Astrocyte (in vitro differentiated cells and primary cell): Measurements from ENCODE around the gene PTPRF. TPM values are rescaled to one million over a fixed set of nuclear protein-coding genes. Genes with fewer than 3 reads are reported as not detected.

Experiments
- DNase-seq: peaks from one replicate; pipeline ENCODE4 v3.0.0-alpha.2; 2010; ENCODE audit warnings: low read depth
- FAIRE-seq: peaks from 2 replicates; lab custom pipeline; 2011; peaks lifted over from hg19 to GRCh38; lab: Jason Lieb, UNC
- H2AFZ ChIP-seq: 2 replicates; pipeline ENCODE4 v1.6.0; 2012; ENCODE audit warnings: low read depth, low read length, inconsistent platforms
- H3K27ac ChIP-seq: 2 replicates; pipeline ENCODE4 v1.5.1; 2011; ENCODE audit warnings: low read depth, low read length, inconsistent platforms
- H3K27me3 ChIP-seq: 2 replicates; pipeline ENCODE4 v1.6.0; 2011; ENCODE audit warnings: low read length, inconsistent platforms; ENCODE audit not compliant: insufficient read depth
- H3K36me3 ChIP-seq: 2 replicates; pipeline ENCODE4 v1.5.1; 2011; ENCODE audit warnings: low read length, inconsistent platforms; ENCODE audit not compliant: insufficient read depth
- H3K4me1 ChIP-seq: 2 replicates; pipeline ENCODE4 v1.5.1; 2011; ENCODE audit warnings: low read length, inconsistent platforms; ENCODE audit not compliant: insufficient read depth
- H3K4me2 ChIP-seq: 2 replicates; pipeline ENCODE4 v1.6.0; 2012; ENCODE audit warnings: low read length, inconsistent platforms
- H3K4me3 ChIP-seq: 2 replicates; pipeline ENCODE4 v1.5.1; 2011; ENCODE audit warnings: low read depth, mild to moderate bottlenecking, low read length, inconsistent platforms; ENCODE audit not compliant: insufficient read depth
- H3K79me2 ChIP-seq: 2 replicates; pipeline ENCODE4 v1.6.0; 2012; ENCODE audit warnings: mild to moderate bottlenecking, low read length, inconsistent platforms; ENCODE audit not compliant: insufficient read depth
- H3K9ac ChIP-seq: 2 replicates; pipeline ENCODE4 v1.6.0; 2012; ENCODE audit warnings: mild to moderate bottlenecking, low read length, inconsistent platforms
- H3K9me3 ChIP-seq: 2 replicates; pipeline ENCODE4 v1.5.1; 2012; ENCODE audit warnings: low read depth, mild to moderate bottlenecking, low read length, inconsistent platforms; ENCODE audit not compliant: insufficient read depth
- H4K20me1 ChIP-seq: 2 replicates; pipeline ENCODE4 v1.6.0; 2012; ENCODE audit warnings: low read length, inconsistent platforms; ENCODE audit not compliant: insufficient read depth
- H3K27ac Mint-ChIP-seq: one replicate; pipeline ENCODE4 v1.8.0; 2021; ENCODE audit warnings: mild to moderate bottlenecking, mixed read lengths; ENCODE audit not compliant: unreplicated experiment
- H3K27me3 Mint-ChIP-seq: one replicate; pipeline ENCODE4 v1.8.0; 2021; ENCODE audit warnings: low read depth, mixed read lengths; ENCODE audit not compliant: unreplicated experiment
- H3K36me3 Mint-ChIP-seq: one replicate; pipeline ENCODE4 v1.8.0; 2021; ENCODE audit warnings: low read depth, mixed read lengths; ENCODE audit not compliant: unreplicated experiment
- H3K4me1 Mint-ChIP-seq: one replicate; pipeline ENCODE4 v1.8.0; 2021; ENCODE audit warnings: low read depth, mixed read lengths; ENCODE audit not compliant: unreplicated experiment
- H3K4me3 Mint-ChIP-seq: one replicate; pipeline ENCODE4 v1.8.0; 2021; ENCODE audit warnings: mild to moderate bottlenecking, moderate library complexity, mixed read lengths; ENCODE audit not compliant: unreplicated experiment
- H3K9me3 Mint-ChIP-seq: one replicate; pipeline ENCODE4 v1.8.0; 2021; ENCODE audit warnings: mild to moderate bottlenecking, mixed read lengths; ENCODE audit not compliant: unreplicated experiment
- CTCF ChIP-seq: IDR thresholded peaks from 2 replicates; pipeline ENCODE4 v1.5.1; 2011; ENCODE audit warnings: low read depth, mild to moderate bottlenecking, inconsistent platforms, low read length, moderate library complexity; ENCODE audit not compliant: insufficient read depth
- EZH2 ChIP-seq: IDR thresholded peaks from 2 replicates; pipeline ENCODE4 v1.6.1; 2012; ENCODE audit warnings: mild to moderate bottlenecking, low read length, inconsistent platforms; ENCODE audit not compliant: insufficient read depth
- total RNA-seq: library from RNA; stranded (reverse); gene quantifications from 2 replicates; pipeline ENCODE4 v1.2.1, GENCODE V29; 2021

Gene PTPRF
- total RNA-seq, 1 donor from 2014 or later, result 275 TPM

GRCh38 chr1:43545695-43546387 lies 15.2 kb downstream of the PTPRF start:
- H3K79me2 ChIP-seq, result peaks cover 31% of the 10 kb centered on the region

GRCh38 chr1:43546388-43547100 lies 15.9 kb downstream of the PTPRF start:
- Histone ChIP-seq H3K79me2 (peaks cover 31% of the 10 kb centered on the region), H3K4me2 (no peak overlapping the region), H3K36me3 (peaks cover 6% of the 10 kb centered on the region), H3K9ac (no peak overlapping the region), H3K4me3 (no peak overlapping the region), H3K9me3 (no peaks in the 10 kb centered on the region), H3K4me1 (peaks cover 3% of the 10 kb centered on the region), H3K27me3 (no peaks in the 10 kb centered on the region), H2AFZ (no peak overlapping the region), H3K27ac (no peak overlapping the region), H4K20me1 (peaks cover 79% of the 10 kb centered on the region)
- peak overlapping the region; percentile 41 for H3K27ac Mint-ChIP-seq
- no peak for DNase-seq
- no peak for FAIRE-seq
- H3K4me3 Mint-ChIP-seq, result no peak overlapping the region
- no peaks in the 10 kb centered on the region for H3K9me3 Mint-ChIP-seq
- no peaks in the 10 kb centered on the region for H3K27me3 Mint-ChIP-seq
- peaks cover 16% of the 10 kb centered on the region for H3K36me3 Mint-ChIP-seq
- no peak for TF ChIP-seq EZH2
- peaks cover 42% of the 10 kb centered on the region for H3K4me1 Mint-ChIP-seq

More at GRCh38 chr1:43545695-43546387, 15.2 kb downstream of the PTPRF start:
- FAIRE-seq (no peak), DNase-seq (no peak)
- Mint-ChIP-seq H3K4me3 (no peak overlapping the region), H3K27me3 (no peaks in the 10 kb centered on the region), H3K4me1 (peaks cover 42% of the 10 kb centered on the region), H3K27ac (peak overlapping the region; percentile 62), H3K36me3 (peaks cover 18% of the 10 kb centered on the region), H3K9me3 (no peaks in the 10 kb centered on the region)
- Histone ChIP-seq H2AFZ (no peak overlapping the region), H3K4me2 (no peak overlapping the region), H4K20me1 (peaks cover 80% of the 10 kb centered on the region), H3K36me3 (peaks cover 6% of the 10 kb centered on the region), H3K9me3 (no peaks in the 10 kb centered on the region), H3K9ac (no peak overlapping the region), H3K4me3 (no peak overlapping the region), H3K27me3 (no peaks in the 10 kb centered on the region), H3K4me1 (peaks cover 3% of the 10 kb centered on the region), H3K27ac (no peak overlapping the region)
- TF ChIP-seq EZH2 (no peak), CTCF (no peak)

- peaks cover 3% of the 10 kb centered on the region for H3K4me1 ChIP-seq
- no peak overlapping the region for H3K4me3 Mint-ChIP-seq
- H3K9ac ChIP-seq, result no peak overlapping the region
- no peak overlapping the region for H3K4me2 ChIP-seq
- no peaks in the 10 kb centered on the region for H3K27me3 ChIP-seq
- peaks cover 21% of the 10 kb centered on the region for H3K36me3 Mint-ChIP-seq
- H3K27me3 Mint-ChIP-seq, result no peaks in the 10 kb centered on the region
- no peaks in the 10 kb centered on the region for H3K9me3 ChIP-seq
- FAIRE-seq, result no peak
- peaks cover 78% of the 10 kb centered on the region for H4K20me1 ChIP-seq
- H3K27ac ChIP-seq, result no peak overlapping the region
- DNase-seq, result no peak
- no peak overlapping the region for H3K27ac Mint-ChIP-seq
- no peak overlapping the region for H2AFZ ChIP-seq
- TF ChIP-seq EZH2, result no peak
- no peak for TF ChIP-seq CTCF
- no peaks in the 10 kb centered on the region for H3K9me3 Mint-ChIP-seq
- peaks cover 42% of the 10 kb centered on the region for H3K4me1 Mint-ChIP-seq
- H3K4me3 ChIP-seq, result no peak overlapping the region
- H3K36me3 ChIP-seq, result peaks cover 6% of the 10 kb centered on the region
- peaks cover 21% of the 10 kb centered on the region for H3K79me2 ChIP-seq
These were observed 16.9 kb downstream of the PTPRF start for GRCh38 chr1:43547538-43548072.
